ENCODE data around the gene EFEMP2. TPM values are rescaled to one million over a fixed set of nuclear protein-coding genes. Genes with fewer than 3 reads are reported as not detected.
"Not testable (repeated sequence)": the region's sequence is repeated elsewhere in the genome, so short reads cannot be mapped to it uniquely, and the experiment has no call there.

Gene EFEMP2
- total and polyA plus RNA-seq, 2 donors from 2014 or later: 60.0 to 64.2 TPM

DNA sequence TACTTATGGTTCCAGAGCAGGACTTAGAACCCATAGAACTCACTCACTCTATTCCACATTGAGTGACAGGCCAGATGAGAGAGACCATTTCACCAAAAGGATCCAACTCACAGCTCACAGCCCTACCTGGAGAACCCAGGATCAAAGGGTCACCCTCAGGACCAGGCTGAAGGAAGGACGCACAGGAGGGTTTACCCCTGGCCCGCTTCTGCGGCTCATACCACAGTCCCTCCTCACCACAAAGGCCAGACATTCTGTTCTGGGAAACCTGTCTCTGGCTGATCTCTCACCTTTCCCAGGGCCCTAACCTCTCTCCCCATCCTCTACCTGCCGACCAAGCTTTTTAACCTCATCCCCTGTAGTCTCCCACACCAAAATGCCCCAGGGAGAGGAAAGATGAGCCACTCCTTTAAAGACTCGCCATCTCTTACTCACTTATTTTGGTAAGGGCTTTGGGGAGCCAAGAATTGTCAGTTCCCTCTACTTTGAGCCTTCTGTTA is 22.9 kb upstream of the EFEMP2 start:
- peaks cover 12% of the 10 kb centered on the region for H3K27me3 ChIP-seq (ENCODE audit: control insufficient read depth, insufficient read depth, low read length)
- no peaks in the 10 kb centered on the region for H3K9me3 ChIP-seq (ENCODE audit: control insufficient read depth in 2 of 3, insufficient read depth in 1 of 3, low read length in 3 of 3)
- intact Hi-C loops (cut with DNase I): no loop called here
- DNase-seq (no peak), FAIRE-seq (no peak)
- H3K27ac ChIP-seq (ENCODE audit: low read depth in 2 of 2, low read length in 2 of 2): no peak overlapping the region
- TF ChIP-seq, protein P1, sequence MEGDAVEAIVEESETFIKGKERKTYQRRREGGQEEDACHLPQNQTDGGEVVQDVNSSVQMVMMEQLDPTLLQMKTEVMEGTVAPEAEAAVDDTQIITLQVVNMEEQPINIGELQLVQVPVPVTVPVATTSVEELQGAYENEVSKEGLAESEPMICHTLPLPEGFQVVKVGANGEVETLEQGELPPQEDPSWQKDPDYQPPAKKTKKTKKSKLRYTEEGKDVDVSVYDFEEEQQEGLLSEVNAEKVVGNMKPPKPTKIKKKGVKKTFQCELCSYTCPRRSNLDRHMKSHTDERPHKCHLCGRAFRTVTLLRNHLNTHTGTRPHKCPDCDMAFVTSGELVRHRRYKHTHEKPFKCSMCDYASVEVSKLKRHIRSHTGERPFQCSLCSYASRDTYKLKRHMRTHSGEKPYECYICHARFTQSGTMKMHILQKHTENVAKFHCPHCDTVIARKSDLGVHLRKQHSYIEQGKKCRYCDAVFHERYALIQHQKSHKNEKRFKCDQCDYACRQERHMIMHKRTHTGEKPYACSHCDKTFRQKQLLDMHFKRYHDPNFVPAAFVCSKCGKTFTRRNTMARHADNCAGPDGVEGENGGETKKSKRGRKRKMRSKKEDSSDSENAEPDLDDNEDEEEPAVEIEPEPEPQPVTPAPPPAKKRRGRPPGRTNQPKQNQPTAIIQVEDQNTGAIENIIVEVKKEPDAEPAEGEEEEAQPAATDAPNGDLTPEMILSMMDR (IDR thresholded peaks at IDR 0.05; ENCODE audit: borderline replicate concordance, extremely low read depth, insufficient read depth): no peak
- H3K36me3 ChIP-seq (ENCODE audit: control insufficient read depth in 2 of 3, insufficient read depth in 3 of 3, low read length in 3 of 3): no peaks in the 10 kb centered on the region
- peaks cover 0 to 21% (median 3%) of the 10 kb centered on the region in 3 donors for H3K4me1 ChIP-seq (ENCODE audit: control insufficient read depth in 2 of 3, insufficient read depth in 2 of 3, low read depth in 1 of 3, low read length in 3 of 3)
- H3K9ac ChIP-seq (ENCODE audit: low read length in 3 of 3): no peak overlapping the region
- no peak overlapping the region for H3K4me3 ChIP-seq (ENCODE audit: low read length in 3 of 3)

DNA sequence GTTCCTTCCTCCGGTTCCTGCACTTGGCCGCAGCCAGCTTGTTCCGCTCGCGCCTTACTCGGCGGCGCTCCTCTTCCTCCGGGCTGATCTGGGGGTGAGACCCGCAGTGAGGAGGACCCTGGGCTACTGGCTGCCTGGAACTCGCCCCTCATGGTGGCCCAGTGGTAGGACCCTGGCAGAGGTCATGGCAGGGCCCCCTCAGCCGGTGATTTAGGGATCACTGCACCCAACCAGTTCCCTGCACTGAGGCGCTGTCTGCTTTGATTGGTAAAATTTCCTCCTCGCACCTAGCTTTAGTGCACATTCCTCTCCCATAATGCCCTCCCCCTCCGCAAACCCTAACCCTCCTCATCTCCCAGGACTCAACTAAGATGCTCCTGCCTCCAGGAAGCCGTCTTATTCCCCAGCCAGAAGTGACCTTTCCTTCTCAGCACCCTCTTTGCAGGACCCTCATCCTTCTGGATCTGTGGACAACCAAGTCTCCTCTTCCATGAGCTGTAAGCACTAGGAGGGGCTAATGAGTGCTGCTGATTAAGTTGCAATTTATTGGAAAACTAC is 21.5 kb upstream of the EFEMP2 start:
- Histone ChIP-seq H3K27ac (ENCODE audit: low read depth in 2 of 2, low read length in 2 of 2) (peak overlapping the region in 1 of 2 donors; percentile 82), H3K4me3 (ENCODE audit: low read length in 3 of 3) (no peak overlapping the region), H3K9ac (ENCODE audit: low read length in 3 of 3) (no peak overlapping the region), H3K4me1 (ENCODE audit: control insufficient read depth in 2 of 3, insufficient read depth in 2 of 3, low read depth in 1 of 3, low read length in 3 of 3) (peaks cover 0 to 23% (median 0%) of the 10 kb centered on the region in 3 donors), H3K27me3 (ENCODE audit: control insufficient read depth, insufficient read depth, low read length) (peaks cover 8% of the 10 kb centered on the region), H3K36me3 (ENCODE audit: control insufficient read depth in 2 of 3, insufficient read depth in 3 of 3, low read length in 3 of 3) (no peaks in the 10 kb centered on the region), H3K9me3 (ENCODE audit: control insufficient read depth in 2 of 3, insufficient read depth in 1 of 3, low read length in 3 of 3) (no peaks in the 10 kb centered on the region)
- peak in 1 of 5 donors; percentile 86 for DNase-seq
- intact Hi-C loops (cut with DNase I): no loop called here
- no peak for FAIRE-seq
- TF ChIP-seq, protein P1 (IDR thresholded peaks at IDR 0.05; ENCODE audit: borderline replicate concordance, extremely low read depth, insufficient read depth): no peak

DNA sequence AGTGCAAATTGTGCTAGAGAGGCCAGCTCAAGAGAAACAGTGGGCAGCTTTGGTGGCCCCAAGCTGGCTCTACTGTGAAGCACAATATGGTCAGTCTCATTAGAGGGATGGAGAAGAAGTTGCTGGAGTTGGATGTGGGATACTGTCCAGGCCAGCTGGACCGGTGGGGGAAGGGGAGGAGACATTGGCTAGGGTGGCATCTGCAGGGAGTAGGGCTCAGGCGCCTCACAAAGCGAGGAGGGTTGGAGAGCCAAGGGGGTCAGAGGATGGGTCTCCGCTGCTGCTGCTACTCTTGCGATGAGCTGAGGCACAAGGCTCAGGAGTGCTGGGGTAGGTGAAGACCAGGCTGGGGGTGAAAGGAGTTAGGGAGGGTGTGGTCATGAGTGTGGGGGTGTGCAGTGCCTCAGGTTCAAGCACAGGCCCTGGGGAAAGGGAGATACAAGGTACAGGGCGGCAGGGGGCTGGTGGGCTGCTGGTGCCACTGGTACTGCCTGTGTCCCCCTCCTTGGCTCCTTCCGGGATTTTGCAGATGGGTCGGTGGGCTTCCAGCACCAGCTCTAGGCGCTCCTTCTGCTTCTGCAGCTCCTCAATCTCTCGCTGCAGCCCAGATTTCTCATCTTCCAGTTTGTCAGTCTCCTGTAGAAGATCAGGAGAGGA is 20.2 kb upstream of the EFEMP2 start:
- no peak overlapping the region for H3K9ac ChIP-seq (ENCODE audit: low read length in 3 of 3)
- no peaks in the 10 kb centered on the region for H3K27me3 ChIP-seq (ENCODE audit: control insufficient read depth, insufficient read depth, low read length)

DNA sequence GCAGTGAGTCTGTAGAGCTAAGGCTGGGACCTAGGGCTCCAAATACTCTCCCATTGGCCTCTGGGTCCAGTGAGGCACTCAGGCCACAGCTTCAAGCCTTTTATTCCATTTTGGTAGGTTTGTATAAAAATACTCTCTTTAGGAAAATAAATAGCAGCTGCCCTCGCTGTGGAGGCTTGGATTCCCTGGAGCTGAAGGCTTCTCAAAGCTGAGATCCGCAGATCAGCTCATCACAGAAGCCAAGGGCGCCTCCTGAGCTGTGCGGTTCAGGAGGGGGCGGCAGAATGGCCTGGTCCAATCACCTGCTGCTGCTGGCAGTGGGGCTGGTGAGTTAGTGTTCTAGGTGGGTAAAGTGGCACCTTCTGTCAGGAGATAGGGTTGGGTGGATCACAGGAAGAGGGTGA is 19.5 kb upstream of the EFEMP2 start:
- H3K27me3 ChIP-seq (ENCODE audit: control insufficient read depth, insufficient read depth, low read length); intact Hi-C loops (cut with DNase I); H3K36me3 ChIP-seq (ENCODE audit: control insufficient read depth in 2 of 3, insufficient read depth in 3 of 3, low read length in 3 of 3); H3K9me3 ChIP-seq (ENCODE audit: control insufficient read depth in 2 of 3, insufficient read depth in 1 of 3, low read length in 3 of 3); FAIRE-seq: not testable (repeated sequence)
- peaks cover 0 to 35% (median 4%) of the 10 kb centered on the region in 3 donors for H3K4me1 ChIP-seq (ENCODE audit: control insufficient read depth in 2 of 3, insufficient read depth in 2 of 3, low read depth in 1 of 3, low read length in 3 of 3)
- H3K9ac ChIP-seq (ENCODE audit: low read length in 3 of 3): peak overlapping the region in 1 of 3 donors; percentile 55
- peak overlapping the region; percentile 16 to 71 (median 47) for H3K4me3 ChIP-seq (ENCODE audit: low read length in 3 of 3)
- H3K27ac ChIP-seq (ENCODE audit: low read depth in 2 of 2, low read length in 2 of 2): peak overlapping the region; percentile 32 to 76
- peak in 1 of 5 donors; percentile 44 for DNase-seq

More for the DNA sequence above, 20.2 kb upstream of the EFEMP2 start:
- Histone ChIP-seq H3K4me1 (ENCODE audit: control insufficient read depth in 2 of 3, insufficient read depth in 2 of 3, low read depth in 1 of 3, low read length in 3 of 3) (peaks cover 0 to 30% (median 0%) of the 10 kb centered on the region in 3 donors), H3K4me3 (ENCODE audit: low read length in 3 of 3) (peak overlapping the region in 1 of 3 donors; percentile 71), H3K27ac (ENCODE audit: low read depth in 2 of 2, low read length in 2 of 2) (peak overlapping the region in 1 of 2 donors; percentile 17), H3K9me3 (ENCODE audit: control insufficient read depth in 2 of 3, insufficient read depth in 1 of 3, low read length in 3 of 3) (no peaks in the 10 kb centered on the region), H3K36me3 (ENCODE audit: control insufficient read depth in 2 of 3, insufficient read depth in 3 of 3, low read length in 3 of 3) (no peaks in the 10 kb centered on the region)
- no peak for FAIRE-seq
- DNase-seq: peak in 1 of 5 donors; percentile 50
- TF ChIP-seq, protein P1 (IDR thresholded peaks at IDR 0.05; ENCODE audit: borderline replicate concordance, extremely low read depth, insufficient read depth): no peak
- intact Hi-C loops (cut with DNase I): no loop called here
